ENCODE data around the gene NKX3-2.
"Not testable (repeated sequence)": the region's sequence is repeated elsewhere in the genome, so short reads cannot be mapped to it uniquely, and the experiment has no call there.

The NKX3-2 gene

GRCh38 chr4:13580036-13580435 lies 35.7 kb upstream of the NKX3-2 start:
- Histone ChIP-seq H3K36me3 (peaks cover 98% of the 10 kb centered on the region), H3K27me3 (no peaks in the 10 kb centered on the region), H3K9me3 (no peaks in the 10 kb centered on the region), H3K27ac (peak overlapping the region; percentile 81), H3K4me3 (ENCODE audit: low read depth in 1 of 2, low read length in 1 of 2) (peak overlapping the region in 1 of 2 experiments; percentile 31), H3K4me1 (ENCODE audit: control insufficient read depth in 1 of 2, insufficient read depth in 1 of 2, low read depth in 1 of 2, low read length in 1 of 2) (peaks cover 21 to 32% of the 10 kb centered on the region in 2 experiments)
- TF ChIP-seq, protein P1, sequence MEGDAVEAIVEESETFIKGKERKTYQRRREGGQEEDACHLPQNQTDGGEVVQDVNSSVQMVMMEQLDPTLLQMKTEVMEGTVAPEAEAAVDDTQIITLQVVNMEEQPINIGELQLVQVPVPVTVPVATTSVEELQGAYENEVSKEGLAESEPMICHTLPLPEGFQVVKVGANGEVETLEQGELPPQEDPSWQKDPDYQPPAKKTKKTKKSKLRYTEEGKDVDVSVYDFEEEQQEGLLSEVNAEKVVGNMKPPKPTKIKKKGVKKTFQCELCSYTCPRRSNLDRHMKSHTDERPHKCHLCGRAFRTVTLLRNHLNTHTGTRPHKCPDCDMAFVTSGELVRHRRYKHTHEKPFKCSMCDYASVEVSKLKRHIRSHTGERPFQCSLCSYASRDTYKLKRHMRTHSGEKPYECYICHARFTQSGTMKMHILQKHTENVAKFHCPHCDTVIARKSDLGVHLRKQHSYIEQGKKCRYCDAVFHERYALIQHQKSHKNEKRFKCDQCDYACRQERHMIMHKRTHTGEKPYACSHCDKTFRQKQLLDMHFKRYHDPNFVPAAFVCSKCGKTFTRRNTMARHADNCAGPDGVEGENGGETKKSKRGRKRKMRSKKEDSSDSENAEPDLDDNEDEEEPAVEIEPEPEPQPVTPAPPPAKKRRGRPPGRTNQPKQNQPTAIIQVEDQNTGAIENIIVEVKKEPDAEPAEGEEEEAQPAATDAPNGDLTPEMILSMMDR (IDR thresholded peaks at IDR 0.05) = no peak

DNA sequence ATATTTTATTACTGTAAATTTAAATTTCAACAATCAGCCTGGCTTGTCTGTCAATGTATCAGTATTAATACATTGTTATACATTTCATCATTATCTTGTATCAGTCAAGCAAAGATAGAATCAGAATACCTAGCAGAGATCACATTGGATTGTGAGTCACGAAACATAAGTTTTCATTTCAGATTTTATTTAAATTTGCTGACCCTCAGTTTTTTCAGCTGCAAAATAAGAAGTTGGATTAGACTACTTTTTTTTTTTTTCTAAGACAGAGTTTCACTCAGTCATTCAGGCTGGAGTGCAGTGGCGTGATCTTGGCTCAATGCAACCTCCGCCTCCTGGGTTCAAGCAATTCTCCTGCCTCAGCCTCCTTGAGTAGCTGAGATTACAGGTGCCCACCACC lies 33.4 kb upstream of the NKX3-2 start:
- Histone ChIP-seq H3K27ac (no peak overlapping the region), H3K9me3 (no peaks in the 10 kb centered on the region), H3K4me1 (ENCODE audit: control insufficient read depth in 1 of 2, insufficient read depth in 1 of 2, low read depth in 1 of 2, low read length in 1 of 2) (peaks cover 21 to 32% of the 10 kb centered on the region in 2 experiments), H3K27me3 (no peaks in the 10 kb centered on the region), H3K4me3 (ENCODE audit: low read depth in 1 of 2, low read length in 1 of 2) (no peak overlapping the region), H3K36me3 (peaks cover 100% of the 10 kb centered on the region)
- TF ChIP-seq, protein P1 (IDR thresholded peaks at IDR 0.05) = no peak

DNA sequence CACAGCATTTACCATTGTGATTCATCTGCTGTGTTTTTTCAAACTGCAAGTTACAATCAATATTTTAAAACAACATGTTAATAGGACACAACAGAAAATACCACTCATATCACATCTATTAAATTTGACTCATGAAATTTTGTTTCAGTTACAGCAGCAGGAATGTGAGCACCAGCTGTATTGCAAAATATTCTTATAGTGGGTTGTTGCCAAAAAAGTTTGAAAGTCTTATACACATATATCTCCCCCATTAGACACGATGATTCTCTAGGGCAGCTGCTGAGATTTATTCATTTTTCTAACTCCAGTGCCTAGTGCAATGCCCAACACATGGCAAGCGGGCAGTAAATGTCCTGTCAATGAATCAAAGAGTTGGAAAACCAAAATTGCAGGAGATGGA lies 26.6 kb upstream of the NKX3-2 start:
- Histone ChIP-seq H3K27me3 (no peaks in the 10 kb centered on the region), H3K27ac (no peak overlapping the region), H3K4me3 (ENCODE audit: low read depth in 1 of 2, low read length in 1 of 2) (no peak overlapping the region), H3K9me3 (no peaks in the 10 kb centered on the region), H3K36me3 (peaks cover 100% of the 10 kb centered on the region), H3K4me1 (ENCODE audit: control insufficient read depth in 1 of 2, insufficient read depth in 1 of 2, low read depth in 1 of 2, low read length in 1 of 2) (no peaks in the 10 kb centered on the region)
- TF ChIP-seq, protein P1 (IDR thresholded peaks at IDR 0.05) = no peak

- TF ChIP-seq, protein P1 (IDR thresholded peaks at IDR 0.05) = no peak
- no peak overlapping the region for H3K27ac ChIP-seq
- H3K4me3 ChIP-seq (ENCODE audit: low read depth in 1 of 2, low read length in 1 of 2) = no peak overlapping the region
- H3K27me3 ChIP-seq = peaks cover 9% of the 10 kb centered on the region
- peaks cover 69% of the 10 kb centered on the region for H3K36me3 ChIP-seq
- H3K9me3 ChIP-seq = no peaks in the 10 kb centered on the region
- H3K4me1 ChIP-seq (ENCODE audit: control insufficient read depth in 1 of 2, insufficient read depth in 1 of 2, low read depth in 1 of 2, low read length in 1 of 2) = no peaks in the 10 kb centered on the region
Observed at GRCh38 chr4:13567125-13567524, 22.8 kb upstream of the NKX3-2 start.

- Histone ChIP-seq H3K27me3 (peaks cover 39% of the 10 kb centered on the region), H3K36me3 (peaks cover 27% of the 10 kb centered on the region), H3K4me1 (ENCODE audit: control insufficient read depth in 1 of 2, insufficient read depth in 1 of 2, low read depth in 1 of 2, low read length in 1 of 2) (no peaks in the 10 kb centered on the region), H3K4me3 (ENCODE audit: low read depth in 1 of 2, low read length in 1 of 2) (no peak overlapping the region), H3K9me3 (no peaks in the 10 kb centered on the region), H3K27ac (no peak overlapping the region)
- TF ChIP-seq, protein P1 (IDR thresholded peaks at IDR 0.05) = no peak
Observed at GRCh38 chr4:13562876-13563275, 18.6 kb upstream of the NKX3-2 start.

- H3K4me1 ChIP-seq (ENCODE audit: control insufficient read depth in 1 of 2, insufficient read depth in 1 of 2, low read depth in 1 of 2, low read length in 1 of 2) = no peaks in the 10 kb centered on the region
- H3K27ac ChIP-seq = no peak overlapping the region
- TF ChIP-seq, protein P1 (IDR thresholded peaks at IDR 0.05) = no peak
- no peaks in the 10 kb centered on the region for H3K9me3 ChIP-seq
- H3K36me3 ChIP-seq = peaks cover 14% of the 10 kb centered on the region
- no peak overlapping the region for H3K4me3 ChIP-seq (ENCODE audit: low read depth in 1 of 2, low read length in 1 of 2)
- H3K27me3 ChIP-seq = peaks cover 50% of the 10 kb centered on the region
Observed at GRCh38 chr4:13561673-13562072, 17.4 kb upstream of the NKX3-2 start.

GRCh38 chr4:13560111-13560510 lies 15.8 kb upstream of the NKX3-2 start:
- not testable (repeated sequence) for H3K4me3 ChIP-seq (ENCODE audit: low read depth in 1 of 2, low read length in 1 of 2); H3K9me3 ChIP-seq; H3K36me3 ChIP-seq; H3K27ac ChIP-seq; H3K4me1 ChIP-seq (ENCODE audit: control insufficient read depth in 1 of 2, insufficient read depth in 1 of 2, low read depth in 1 of 2, low read length in 1 of 2)
- H3K27me3 ChIP-seq = peaks cover 58% of the 10 kb centered on the region
